D341Med (cell line): Measurements from ENCODE around the gene RNF6.
"Not testable (repeated sequence)": the region's sequence is repeated elsewhere in the genome, so short reads cannot be mapped to it uniquely, and the experiment has no call there.

ENCODE experiments used
- DNase-seq: peaks from one replicate; pipeline ENCODE4 v3.0.0; 2012; ENCODE audit warnings: low spot score

Gene RNF6

GRCh38 chr13:26221721-26222519 lies at the start of gene RNF6:
Gene RNF6 (minus strand): TSS chr13:26222314. CDS start chr13:26219649, 2,665 bp downstream.
- peak; percentile 95 for DNase-seq

GRCh38 chr13:26270707-26271106 lies 48.6 kb upstream of the RNF6 start:
- DNase-seq: no peak

- no peak for DNase-seq
Observed at GRCh38 chr13:26266311-26266710, 44.2 kb upstream of the RNF6 start.

GRCh38 chr13:26262156-26262555 lies 40.0 kb upstream of the RNF6 start:
- no peak for DNase-seq

- DNase-seq: no peak
Observed at GRCh38 chr13:26259634-26260033, 37.5 kb upstream of the RNF6 start.

- no peak for DNase-seq
Observed at GRCh38 chr13:26257049-26257448, 34.9 kb upstream of the RNF6 start.

- DNase-seq: peak; percentile 27
Observed at GRCh38 chr13:26255691-26256277, 33.7 kb upstream of the RNF6 start.

- DNase-seq: no peak
Observed at GRCh38 chr13:26255115-26255514, 33.0 kb upstream of the RNF6 start.

GRCh38 chr13:26254583-26255111 lies 32.5 kb upstream of the RNF6 start:
- DNase-seq: peak; percentile 60

GRCh38 chr13:26253787-26254582 lies 31.9 kb upstream of the RNF6 start, which contains the start of gene CDK8:
Gene CDK8 (plus strand): TSS chr13:26254129. CDS start chr13:26254642, 513 bp downstream.
- peak; percentile 89 for DNase-seq

- no peak for DNase-seq
Observed at GRCh38 chr13:26253262-26253786, 31.2 kb upstream of the RNF6 start.

- not testable (repeated sequence) for DNase-seq
Observed at GRCh38 chr13:26252006-26252405, 29.9 kb upstream of the RNF6 start.

- DNase-seq: no peak
Observed at GRCh38 chr13:26249551-26249950, 27.4 kb upstream of the RNF6 start.

GRCh38 chr13:26247608-26248007 lies 25.5 kb upstream of the RNF6 start:
- DNase-seq: no peak

- DNase-seq: no peak
Observed at GRCh38 chr13:26247011-26247410, 24.9 kb upstream of the RNF6 start.

- DNase-seq: no peak
Observed at GRCh38 chr13:26246154-26246553, 24.0 kb upstream of the RNF6 start.

- no peak for DNase-seq
Observed at GRCh38 chr13:26236296-26236695, 14.2 kb upstream of the RNF6 start.

GRCh38 chr13:26230703-26231102 lies 8.6 kb upstream of the RNF6 start:
- DNase-seq: no peak

- no peak for DNase-seq
Observed at GRCh38 chr13:26229080-26229615, 7.0 kb upstream of the RNF6 start.

GRCh38 chr13:26228096-26228495 lies 6.0 kb upstream of the RNF6 start:
- no peak for DNase-seq

GRCh38 chr13:26227166-26227971 lies 5.3 kb upstream of the RNF6 start:
- no peak for DNase-seq
